ENCODE data around the gene PLXNB1. TPM values are rescaled to one million over a fixed set of nuclear protein-coding genes. Genes with fewer than 3 reads are reported as not detected.

The PLXNB1 gene
- total RNA-seq, 2 experiments from 2014 or later = 4.9 to 5.3 TPM

GRCh38 chr3:48428572-48429316, 1.1 kb downstream of the PLXNB1 start:
- ChIA-PET CTCF (interaction anchor here (0.5 to 1.1 kb wide), 3 partner anchors 28 to 183 kb away, joined by 3 to 4 read pairs (median 4); no protein-coding TSS in a partner anchor), POLR2A (no interaction called here)

- ChIA-PET CTCF (interaction anchor here (0.5 to 1.2 kb wide), 5 partner anchors 8 to 408 kb away, joined by 3 to 5 read pairs (median 4); no protein-coding TSS in a partner anchor), POLR2A (no interaction called here)
Observed at GRCh38 chr3:48428088-48428571, 1.8 kb downstream of the PLXNB1 start.

- CTCF ChIA-PET = interaction anchor here (0.8 to 1.2 kb wide), 3 partner anchors 9 to 77 kb away, joined by 3 to 5 read pairs (median 4); no protein-coding TSS in a partner anchor
- POLR2A ChIA-PET = no interaction called here
Observed at GRCh38 chr3:48427630-48427962, 2.3 kb downstream of the PLXNB1 start.

GRCh38 chr3:48426944-48427629, 2.8 kb downstream of the PLXNB1 start:
- ChIA-PET CTCF (interaction anchor here (1.2 kb wide), 1 partner anchor 9 kb away, joined by 5 read pairs; no protein-coding TSS in a partner anchor), POLR2A (no interaction called here)

GRCh38 chr3:48426401-48426909, 3.4 kb downstream of the PLXNB1 start:
- CTCF ChIA-PET = interaction anchor here (1.4 kb wide), 1 partner anchor 9 kb away, joined by 8 read pairs; no protein-coding TSS in a partner anchor
- POLR2A ChIA-PET = no interaction called here

GRCh38 chr3:48425281-48425812, 4.5 kb downstream of the PLXNB1 start:
- CTCF ChIA-PET = interaction anchor here (1.4 kb wide), 1 partner anchor 11 kb away, joined by 8 read pairs; no protein-coding TSS in a partner anchor
- POLR2A ChIA-PET = no interaction called here

GRCh38 chr3:48423883-48424695, 5.8 kb downstream of the PLXNB1 start:
- ChIA-PET POLR2A (no interaction called here), CTCF (interaction anchor here (1.0 to 2.1 kb wide), 3 partner anchors 12 to 83 kb away, joined by 3 to 9 read pairs (median 4); no protein-coding TSS in a partner anchor)

GRCh38 chr3:48423241-48423882, 6.5 kb downstream of the PLXNB1 start:
- ChIA-PET POLR2A (no interaction called here), CTCF (interaction anchor here (1.0 to 2.1 kb wide), 3 partner anchors 13 to 84 kb away, joined by 3 to 9 read pairs (median 4); no protein-coding TSS in a partner anchor)

- CTCF ChIA-PET = interaction anchor here (1.0 to 2.1 kb wide), 2 partner anchors 13 to 176 kb away, joined by 3 to 9 read pairs; no protein-coding TSS in a partner anchor
- POLR2A ChIA-PET = no interaction called here
Observed at GRCh38 chr3:48422681-48423080, 7.2 kb downstream of the PLXNB1 start.

GRCh38 chr3:48422272-48422671, 7.6 kb downstream of the PLXNB1 start:
- ChIA-PET CTCF (interaction anchor here (1.0 to 2.1 kb wide), 2 partner anchors 14 to 175 kb away, joined by 3 to 9 read pairs; no protein-coding TSS in a partner anchor), POLR2A (no interaction called here)

- ChIA-PET POLR2A (no interaction called here), CTCF (interaction anchor here (1.3 kb wide), 1 partner anchor 15 kb away, joined by 8 read pairs; no protein-coding TSS in a partner anchor)
Observed at GRCh38 chr3:48420561-48420960, 9.3 kb downstream of the PLXNB1 start.

- ChIA-PET CTCF (interaction anchor here (1.7 kb wide), 1 partner anchor 19 kb away, joined by 5 read pairs; no protein-coding TSS in a partner anchor), POLR2A (interaction anchor here (0.5 to 0.6 kb wide), 2 partner anchors 65 to 113 kb away, joined by 3 read pairs; no protein-coding TSS in a partner anchor)
Observed at GRCh38 chr3:48419597-48419996, 10.3 kb downstream of the PLXNB1 start.

- ChIA-PET CTCF (interaction anchor here (1.7 to 2.1 kb wide), 2 partner anchors 17 to 18 kb away, joined by 5 to 7 read pairs; no protein-coding TSS in a partner anchor), POLR2A (interaction anchor here (0.5 to 0.6 kb wide), 2 partner anchors 65 to 113 kb away, joined by 3 read pairs; no protein-coding TSS in a partner anchor)
Observed at GRCh38 chr3:48419149-48419548, 10.7 kb downstream of the PLXNB1 start.

GRCh38 chr3:48418651-48419050, 11.2 kb downstream of the PLXNB1 start:
- POLR2A ChIA-PET = no interaction called here
- CTCF ChIA-PET = interaction anchor here (1.7 to 2.1 kb wide), 2 partner anchors 17 to 18 kb away, joined by 5 to 7 read pairs; no protein-coding TSS in a partner anchor

GRCh38 chr3:48418140-48418539, 11.7 kb downstream of the PLXNB1 start:
- ChIA-PET CTCF (interaction anchor here (1.7 to 2.1 kb wide), 2 partner anchors 17 to 18 kb away, joined by 5 to 7 read pairs; no protein-coding TSS in a partner anchor), POLR2A (no interaction called here)

GRCh38 chr3:48417529-48418108, 12.3 kb downstream of the PLXNB1 start:
- ChIA-PET CTCF (interaction anchor here (2.1 kb wide), 1 partner anchor 18 kb away, joined by 7 read pairs; no protein-coding TSS in a partner anchor), POLR2A (no interaction called here)

GRCh38 chr3:48416546-48416945, 13.3 kb downstream of the PLXNB1 start:
- ChIA-PET CTCF (interaction anchor here (0.7 kb wide), 1 partner anchor 20 kb away, joined by 3 read pairs; no protein-coding TSS in a partner anchor), POLR2A (no interaction called here)

All from activated CD8-positive, alpha-beta memory T cell treated with anti-CD3 and anti-CD28 coated beads for 36 hours (primary cell).